ENCODE measurements around the gene AFAP1L2. TPM values are rescaled to one million over a fixed set of nuclear protein-coding genes. Genes with fewer than 3 reads are reported as not detected.

The AFAP1L2 gene, protein sequence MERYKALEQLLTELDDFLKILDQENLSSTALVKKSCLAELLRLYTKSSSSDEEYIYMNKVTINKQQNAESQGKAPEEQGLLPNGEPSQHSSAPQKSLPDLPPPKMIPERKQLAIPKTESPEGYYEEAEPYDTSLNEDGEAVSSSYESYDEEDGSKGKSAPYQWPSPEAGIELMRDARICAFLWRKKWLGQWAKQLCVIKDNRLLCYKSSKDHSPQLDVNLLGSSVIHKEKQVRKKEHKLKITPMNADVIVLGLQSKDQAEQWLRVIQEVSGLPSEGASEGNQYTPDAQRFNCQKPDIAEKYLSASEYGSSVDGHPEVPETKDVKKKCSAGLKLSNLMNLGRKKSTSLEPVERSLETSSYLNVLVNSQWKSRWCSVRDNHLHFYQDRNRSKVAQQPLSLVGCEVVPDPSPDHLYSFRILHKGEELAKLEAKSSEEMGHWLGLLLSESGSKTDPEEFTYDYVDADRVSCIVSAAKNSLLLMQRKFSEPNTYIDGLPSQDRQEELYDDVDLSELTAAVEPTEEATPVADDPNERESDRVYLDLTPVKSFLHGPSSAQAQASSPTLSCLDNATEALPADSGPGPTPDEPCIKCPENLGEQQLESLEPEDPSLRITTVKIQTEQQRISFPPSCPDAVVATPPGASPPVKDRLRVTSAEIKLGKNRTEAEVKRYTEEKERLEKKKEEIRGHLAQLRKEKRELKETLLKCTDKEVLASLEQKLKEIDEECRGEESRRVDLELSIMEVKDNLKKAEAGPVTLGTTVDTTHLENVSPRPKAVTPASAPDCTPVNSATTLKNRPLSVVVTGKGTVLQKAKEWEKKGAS
- total RNA-seq: 1 to 10 TPM; 1.1 to 1.2 TPM

DNA sequence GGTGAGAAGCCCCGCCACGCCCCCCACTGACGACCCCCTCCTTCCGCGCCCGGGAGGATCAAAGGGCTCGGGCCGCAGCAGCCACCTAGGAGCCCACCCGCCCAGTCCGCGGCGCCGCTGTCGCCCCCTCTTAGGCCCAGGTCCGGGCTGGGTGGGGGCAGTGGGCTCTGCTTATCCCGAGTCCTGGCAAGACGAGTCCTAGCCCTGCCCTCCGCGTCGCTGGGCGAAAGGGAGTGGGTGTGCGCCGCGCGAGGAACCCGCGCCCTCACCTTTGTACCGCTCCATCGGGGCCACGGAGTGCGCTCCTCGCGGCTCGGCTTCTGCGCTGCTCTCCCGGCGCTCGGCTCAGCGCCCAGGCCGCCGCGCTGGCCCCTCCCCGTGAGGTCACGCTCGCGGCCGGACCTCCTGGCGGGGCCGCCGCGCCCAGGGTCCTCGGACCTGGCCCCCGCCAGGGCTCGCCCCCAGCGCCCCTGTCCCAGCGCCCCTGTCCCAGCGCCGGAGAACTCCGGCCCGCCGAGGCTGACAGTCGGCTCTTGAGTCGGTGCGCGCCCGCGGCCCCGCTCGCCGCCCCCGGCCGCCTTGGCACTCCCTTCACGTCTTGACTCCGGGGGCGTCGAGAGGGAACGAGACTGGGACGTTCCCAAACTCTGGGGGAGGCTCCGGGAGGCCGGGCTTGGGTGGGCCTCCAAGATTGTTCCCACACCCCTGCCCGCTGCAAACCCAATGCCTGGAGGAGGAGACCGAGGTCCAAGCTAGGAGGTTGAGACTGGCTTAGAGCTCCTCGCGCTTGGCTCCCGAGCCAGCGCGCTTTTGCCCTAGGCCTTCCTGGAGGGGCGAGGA lies at the start of gene AFAP1L2:
TSS of gene AFAP1L2 (minus strand) at position 332 of the 840 bp plus-strand sequence. CDS start at position 285, 47 bp downstream.
- DNase-seq: no peak
- Mint-ChIP-seq H3K27ac (no peak within 1 kb of the TSS), H3K9me3 (no peaks in the 10 kb centered on the region), H3K27me3 (peaks cover 53% of the 10 kb centered on the region), H3K4me1 (ENCODE audit: low read depth) (peaks cover 12% of the 10 kb centered on the region), H3K4me3 (peak within 1 kb of the TSS; percentile 7), H3K36me3 (no peaks in the 10 kb centered on the region)
- CTCF ChIA-PET: interaction anchor here (2.1 to 2.4 kb wide), 2 partner anchors 100 to 101 kb away, joined by 8 to 9 read pairs; no protein-coding TSS in a partner anchor
- POLR2A ChIA-PET: no interaction called here
- intact Hi-C loops (cut with micrococcal nuclease): loop anchor here (5.0 kb wide), 1 partner anchor 102 kb away; no protein-coding TSS in a partner anchor

DNA sequence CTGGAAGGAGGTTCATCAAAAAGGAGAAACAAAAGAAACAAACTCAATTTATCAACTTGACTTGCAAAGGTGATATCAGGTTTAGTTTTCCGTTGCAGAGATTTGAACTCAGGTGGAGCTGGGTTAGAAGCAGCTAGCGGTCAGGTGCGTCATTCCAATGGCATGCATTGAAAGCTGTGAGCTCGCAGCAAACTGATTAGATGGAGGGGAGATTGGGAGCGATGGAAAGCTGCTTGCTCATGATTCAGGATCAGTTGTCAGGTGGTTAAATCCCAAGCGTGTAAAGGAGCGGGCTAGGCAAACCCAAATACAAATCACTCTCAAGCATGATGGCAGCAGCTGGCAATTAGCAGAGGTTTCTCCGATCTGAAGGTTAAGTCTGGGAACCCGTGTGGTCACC lies 49.3 kb upstream of the AFAP1L2 start:
- no peaks in the 10 kb centered on the region for H3K9me3 Mint-ChIP-seq
- H3K4me1 Mint-ChIP-seq (ENCODE audit: low read depth): no peaks in the 10 kb centered on the region
- peaks cover 15% of the 10 kb centered on the region for H3K36me3 Mint-ChIP-seq
- intact Hi-C loops (cut with micrococcal nuclease): no loop called here
- CTCF ChIA-PET: interaction anchor here (0.7 to 1.2 kb wide), 2 partner anchors 18 to 149 kb away, joined by 3 to 6 read pairs; no protein-coding TSS in a partner anchor
- no peaks in the 10 kb centered on the region for H3K27me3 Mint-ChIP-seq
- no peak overlapping the region for H3K27ac Mint-ChIP-seq
- POLR2A ChIA-PET: no interaction called here
- no peak overlapping the region for H3K4me3 Mint-ChIP-seq
- DNase-seq: no peak

GRCh38 chr10:114448897-114449296 lies 44.6 kb upstream of the AFAP1L2 start:
- CTCF ChIA-PET: interaction anchor here (1.1 kb wide), 1 partner anchor 337 kb away, joined by 3 read pairs; no protein-coding TSS in a partner anchor
- Mint-ChIP-seq H3K9me3 (no peaks in the 10 kb centered on the region), H3K36me3 (peaks cover 15% of the 10 kb centered on the region)

GRCh38 chr10:114445332-114445731 lies 41.0 kb upstream of the AFAP1L2 start:
- Mint-ChIP-seq H3K27ac (no peak overlapping the region), H3K36me3 (peaks cover 29% of the 10 kb centered on the region), H3K4me3 (no peak overlapping the region)

More at GRCh38 chr10:114448897-114449296, 44.6 kb upstream of the AFAP1L2 start:
- H3K27me3 Mint-ChIP-seq: no peaks in the 10 kb centered on the region
- no peaks in the 10 kb centered on the region for H3K4me1 Mint-ChIP-seq (ENCODE audit: low read depth)
- no peak overlapping the region for H3K27ac Mint-ChIP-seq
- no peak overlapping the region for H3K4me3 Mint-ChIP-seq
- DNase-seq: no peak
- POLR2A ChIA-PET: no interaction called here
- intact Hi-C loops (cut with micrococcal nuclease): no loop called here

DNA sequence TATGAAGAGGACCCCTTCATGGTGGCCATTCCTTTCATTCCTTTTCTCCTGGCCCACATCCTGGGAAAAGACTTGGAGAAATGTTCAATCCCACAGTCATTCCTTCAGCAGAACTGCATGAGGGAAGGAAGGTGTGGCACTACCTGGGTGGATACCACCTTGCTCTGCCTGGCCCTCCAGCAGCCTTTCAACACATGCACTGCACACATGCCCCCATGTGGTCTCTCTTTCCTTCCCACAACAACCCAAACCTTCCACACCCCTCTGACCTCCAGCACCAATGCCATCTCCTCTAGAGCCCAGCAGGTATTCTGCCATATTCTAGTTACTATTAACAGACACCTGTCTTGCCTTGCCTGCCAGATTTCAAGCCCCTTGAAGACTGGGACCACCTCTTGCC lies 40.5 kb upstream of the AFAP1L2 start:
- CTCF ChIA-PET: interaction anchor here (0.6 kb wide), 1 partner anchor 81 kb away, joined by 3 read pairs; no protein-coding TSS in a partner anchor
- Mint-ChIP-seq H3K27me3 (no peaks in the 10 kb centered on the region), H3K27ac (no peak overlapping the region), H3K4me3 (no peak overlapping the region), H3K9me3 (no peaks in the 10 kb centered on the region), H3K4me1 (ENCODE audit: low read depth) (no peaks in the 10 kb centered on the region), H3K36me3 (peaks cover 33% of the 10 kb centered on the region)
- intact Hi-C loops (cut with micrococcal nuclease): no loop called here
- POLR2A ChIA-PET: no interaction called here
- DNase-seq: no peak

More at GRCh38 chr10:114445332-114445731, 41.0 kb upstream of the AFAP1L2 start:
- ChIA-PET POLR2A (no interaction called here), CTCF (interaction anchor here (0.6 kb wide), 1 partner anchor 81 kb away, joined by 3 read pairs; no protein-coding TSS in a partner anchor)
- no peaks in the 10 kb centered on the region for H3K9me3 Mint-ChIP-seq
- no peaks in the 10 kb centered on the region for H3K4me1 Mint-ChIP-seq (ENCODE audit: low read depth)
- DNase-seq: no peak
- intact Hi-C loops (cut with micrococcal nuclease): no loop called here
- no peaks in the 10 kb centered on the region for H3K27me3 Mint-ChIP-seq

GRCh38 chr10:114442091-114442630 lies 37.9 kb upstream of the AFAP1L2 start:
- ChIA-PET POLR2A (no interaction called here), CTCF (no interaction called here)
- no peak for DNase-seq
- Mint-ChIP-seq H3K36me3 (peaks cover 52% of the 10 kb centered on the region), H3K4me1 (ENCODE audit: low read depth) (no peaks in the 10 kb centered on the region), H3K27me3 (no peaks in the 10 kb centered on the region), H3K9me3 (no peaks in the 10 kb centered on the region), H3K27ac (no peak overlapping the region), H3K4me3 (no peak overlapping the region)
- intact Hi-C loops (cut with micrococcal nuclease): no loop called here

- Mint-ChIP-seq H3K36me3 (peaks cover 56% of the 10 kb centered on the region), H3K27me3 (no peaks in the 10 kb centered on the region), H3K9me3 (no peaks in the 10 kb centered on the region), H3K4me1 (ENCODE audit: low read depth) (no peaks in the 10 kb centered on the region), H3K27ac (no peak overlapping the region), H3K4me3 (no peak overlapping the region)
- DNase-seq: no peak
- CTCF ChIA-PET: no interaction called here
- intact Hi-C loops (cut with micrococcal nuclease): no loop called here
- POLR2A ChIA-PET: no interaction called here
Observed at GRCh38 chr10:114441107-114441506, 36.8 kb upstream of the AFAP1L2 start.

- Mint-ChIP-seq H3K4me1 (ENCODE audit: low read depth) (no peaks in the 10 kb centered on the region), H3K27ac (no peak overlapping the region)
- CTCF ChIA-PET: interaction anchor here (2.7 kb wide), 1 partner anchor 134 kb away, joined by 10 read pairs; no protein-coding TSS in a partner anchor
Observed at GRCh38 chr10:114437473-114438292, 33.4 kb upstream of the AFAP1L2 start.

GRCh38 chr10:114436941-114437340 lies 32.6 kb upstream of the AFAP1L2 start:
- intact Hi-C loops (cut with micrococcal nuclease): no loop called here
- Mint-ChIP-seq H3K9me3 (no peaks in the 10 kb centered on the region), H3K36me3 (peaks cover 59% of the 10 kb centered on the region)

More at GRCh38 chr10:114437473-114438292, 33.4 kb upstream of the AFAP1L2 start:
- H3K9me3 Mint-ChIP-seq: no peaks in the 10 kb centered on the region
- intact Hi-C loops (cut with micrococcal nuclease): no loop called here
- H3K4me3 Mint-ChIP-seq: no peak overlapping the region
- peaks cover 59% of the 10 kb centered on the region for H3K36me3 Mint-ChIP-seq
- no peaks in the 10 kb centered on the region for H3K27me3 Mint-ChIP-seq
- POLR2A ChIA-PET: no interaction called here
- no peak for DNase-seq

GRCh38 chr10:114432566-114433093 lies 28.3 kb upstream of the AFAP1L2 start:
- H3K36me3 Mint-ChIP-seq: peaks cover 37% of the 10 kb centered on the region
- no peak overlapping the region for H3K4me3 Mint-ChIP-seq
- ChIA-PET CTCF (interaction anchor here (0.6 to 4.2 kb wide), 4 partner anchors 80 to 352 kb away, joined by 3 to 19 read pairs (median 3); no protein-coding TSS in a partner anchor), POLR2A (no interaction called here)
- H3K27me3 Mint-ChIP-seq: no peaks in the 10 kb centered on the region
- H3K9me3 Mint-ChIP-seq: no peaks in the 10 kb centered on the region
- H3K4me1 Mint-ChIP-seq (ENCODE audit: low read depth): no peaks in the 10 kb centered on the region
- H3K27ac Mint-ChIP-seq: no peak overlapping the region
- intact Hi-C loops (cut with micrococcal nuclease): no loop called here
- DNase-seq: no peak

More at GRCh38 chr10:114436941-114437340, 32.6 kb upstream of the AFAP1L2 start:
- no peak for DNase-seq
- Mint-ChIP-seq H3K27me3 (no peaks in the 10 kb centered on the region), H3K4me1 (ENCODE audit: low read depth) (no peaks in the 10 kb centered on the region), H3K4me3 (no peak overlapping the region), H3K27ac (no peak overlapping the region)
- POLR2A ChIA-PET: no interaction called here
- CTCF ChIA-PET: interaction anchor here (2.7 kb wide), 1 partner anchor 133 kb away, joined by 10 read pairs; no protein-coding TSS in a partner anchor
